HG02798 (cell line): Measurements from ENCODE around the gene HCRTR1.
A peak's percentile ranks its signal among the peaks of the same experiment; 100 is the strongest.

Experiments used
- ATAC-seq: cut with Tn5 transposase; IDR thresholded peaks from one replicate; pipeline ENCODE4 v1.9.1; 2021; ENCODE audit warnings: mild to moderate bottlenecking; ENCODE audit not compliant: unreplicated experiment, poor library complexity

The HCRTR1 gene

GRCh38 chr1:31624731-31625514 lies 7.4 kb downstream of the HCRTR1 start:
- no peak for ATAC-seq

- ATAC-seq, result no peak
Measured at GRCh38 chr1:31625561-31626222, 8.2 kb downstream of the HCRTR1 start.

DNA sequence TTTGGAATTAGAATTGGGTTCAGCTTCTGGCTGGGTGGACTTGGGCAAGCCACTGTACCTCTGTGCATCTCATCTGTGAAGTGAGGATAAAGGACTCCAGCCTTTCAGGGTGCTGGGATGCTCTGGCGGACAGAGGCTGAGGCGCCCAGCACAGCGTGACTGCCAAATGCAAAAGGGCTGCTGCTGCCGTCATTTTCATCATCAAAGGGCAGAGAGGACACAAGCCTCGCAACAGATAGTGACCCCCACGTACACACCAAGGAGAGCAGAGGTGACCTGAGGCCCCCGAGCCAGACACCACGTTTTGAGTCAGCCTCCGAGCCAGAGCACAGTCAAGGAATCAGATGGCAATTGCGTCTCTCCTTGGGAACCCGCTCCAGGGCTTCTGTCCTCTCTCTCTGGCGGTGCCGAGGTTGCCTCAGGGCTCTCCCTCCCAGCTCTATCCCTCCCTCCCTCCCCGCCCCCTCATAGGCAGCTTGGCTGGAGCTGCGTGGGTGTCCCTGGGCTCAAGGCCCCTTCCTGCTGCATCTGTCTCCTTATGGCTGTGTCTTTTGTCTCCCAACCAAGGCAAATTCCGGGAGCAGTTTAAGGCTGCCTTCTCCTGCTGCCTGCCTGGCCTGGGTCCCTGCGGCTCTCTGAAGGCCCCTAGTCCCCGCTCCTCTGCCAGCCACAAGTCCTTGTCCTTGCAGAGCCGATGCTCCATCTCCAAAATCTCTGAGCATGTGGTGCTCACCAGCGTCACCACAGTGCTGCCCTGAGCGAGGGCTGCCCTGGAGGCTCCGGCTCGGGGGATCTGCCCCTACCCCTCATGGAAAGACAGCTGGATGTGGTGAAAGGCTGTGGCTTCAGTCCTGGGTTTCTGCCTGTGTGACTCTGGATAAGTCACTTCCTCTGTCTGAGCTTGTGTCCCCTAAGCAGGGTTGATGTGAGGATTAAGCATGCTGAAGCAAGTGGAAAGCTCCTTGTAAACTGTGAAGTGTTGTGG lies 9.0 kb downstream of the HCRTR1 start:
- no peak for ATAC-seq

DNA sequence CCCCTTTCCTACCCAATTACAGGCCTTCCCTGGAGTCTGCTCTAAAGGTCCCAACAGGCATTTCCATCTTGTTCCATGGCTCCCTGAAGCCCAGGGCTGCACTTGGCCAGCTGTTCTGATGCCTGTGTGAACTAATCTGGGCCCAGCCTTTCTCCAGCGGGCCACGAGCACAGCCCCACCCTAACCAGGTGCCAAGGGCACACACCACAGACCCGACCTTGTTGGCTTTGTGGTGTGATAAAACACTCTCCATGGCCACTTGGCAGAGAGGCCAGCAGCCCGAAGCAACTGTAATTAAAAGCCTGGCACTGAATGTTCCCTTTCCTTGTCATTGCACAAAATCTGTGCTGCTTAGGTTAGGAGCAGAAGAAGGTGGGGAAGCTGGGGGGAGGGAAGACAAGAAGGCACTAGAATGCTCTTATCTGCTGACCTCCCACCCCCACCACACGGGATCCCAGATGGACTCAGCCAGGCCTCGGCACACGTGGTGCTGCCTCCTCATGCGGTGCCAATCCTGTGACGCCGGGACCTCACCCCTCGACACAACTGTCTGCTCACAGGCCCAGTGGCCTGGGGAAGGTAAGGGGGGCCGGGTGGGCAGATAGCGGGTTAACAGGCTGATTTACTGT lies 9.9 kb downstream of the HCRTR1 start:
- ATAC-seq, result no peak

DNA sequence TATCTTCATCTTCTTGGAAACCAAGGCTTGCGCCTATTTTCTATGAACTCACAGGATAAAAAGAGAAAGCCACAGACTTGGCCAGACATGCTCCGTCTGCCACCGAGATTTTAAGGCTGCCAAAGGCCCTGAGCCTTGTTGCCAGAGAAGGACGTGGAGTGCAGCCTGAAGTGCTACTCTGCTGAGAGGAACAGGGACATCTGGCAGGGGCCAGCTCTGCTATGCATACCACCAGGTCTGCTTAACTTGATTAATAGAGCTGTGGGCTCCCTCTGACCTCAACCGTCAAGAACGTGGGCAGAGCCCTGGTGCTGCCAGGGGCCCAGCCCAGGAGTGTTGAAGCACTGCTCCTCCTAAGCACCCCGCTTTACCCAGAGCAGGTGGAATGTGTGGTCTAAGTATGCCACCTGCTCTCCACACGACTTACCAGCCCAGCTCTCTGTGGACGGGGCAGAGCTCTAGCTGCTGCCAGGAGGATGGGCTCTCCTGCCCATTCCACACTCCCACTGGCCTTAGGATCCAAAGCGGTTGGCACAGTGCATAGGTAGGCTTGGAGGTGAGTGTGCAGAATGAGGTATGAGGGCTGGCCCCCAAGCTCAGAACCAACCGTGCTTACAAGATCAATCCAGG lies 10.6 kb downstream of the HCRTR1 start:
- no peak for ATAC-seq

- no peak for ATAC-seq
Measured at GRCh38 chr1:31628931-31629556, 11.6 kb downstream of the HCRTR1 start.

GRCh38 chr1:31632649-31633048 lies 15.2 kb downstream of the HCRTR1 start:
- ATAC-seq, result no peak

DNA sequence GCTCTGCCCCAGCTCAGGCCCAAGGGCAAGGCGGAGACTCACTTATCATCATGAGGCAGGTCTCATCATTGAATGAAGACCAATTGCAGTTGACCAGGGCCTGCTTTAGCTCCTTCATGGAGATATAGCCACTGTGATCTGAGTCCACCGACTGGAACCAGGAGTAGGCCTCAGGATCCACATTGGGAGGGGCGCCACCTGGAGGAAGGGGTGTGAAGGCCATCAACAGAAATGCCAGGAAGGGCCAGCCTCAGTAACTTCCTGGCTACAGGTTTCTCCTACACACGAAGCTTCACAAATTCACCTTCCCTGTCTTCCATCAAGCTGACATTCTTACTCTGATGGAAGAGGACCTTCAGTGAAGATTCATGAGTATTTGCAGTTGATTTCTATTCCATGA lies 15.6 kb downstream of the HCRTR1 start:
- ATAC-seq, result no peak

GRCh38 chr1:31637915-31638673 lies 20.6 kb downstream of the HCRTR1 start:
- no peak for ATAC-seq

- ATAC-seq, result no peak
Measured at GRCh38 chr1:31639543-31639942, 22.1 kb downstream of the HCRTR1 start.

- ATAC-seq, result no peak
Measured at GRCh38 chr1:31640179-31640578, 22.7 kb downstream of the HCRTR1 start.

- ATAC-seq, result no peak
Measured at GRCh38 chr1:31640964-31641363, 23.5 kb downstream of the HCRTR1 start.

- no peak for ATAC-seq
Measured at GRCh38 chr1:31642366-31642765, 24.9 kb downstream of the HCRTR1 start.

DNA sequence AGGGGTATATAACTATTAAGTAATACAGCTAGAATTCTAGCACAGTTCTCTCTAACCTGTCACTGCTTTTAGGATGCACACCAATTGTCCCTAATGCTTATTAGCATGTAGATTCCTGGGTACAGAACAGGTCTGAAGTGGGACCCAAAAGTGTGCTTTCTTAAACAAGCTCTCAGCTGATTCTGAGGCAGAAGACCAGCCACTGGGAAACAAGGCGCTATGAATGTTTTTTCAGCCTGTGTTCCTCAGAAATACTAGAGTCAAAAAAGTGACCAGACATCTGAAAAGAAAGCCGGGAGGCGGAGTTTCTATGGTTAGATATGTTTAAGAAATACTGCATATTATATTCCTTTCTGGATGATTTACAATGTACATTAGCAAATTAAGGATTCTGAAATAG lies 25.4 kb downstream of the HCRTR1 start:
- no peak for ATAC-seq

- no peak for ATAC-seq
Measured at GRCh38 chr1:31643976-31644559, 26.6 kb downstream of the HCRTR1 start.

- ATAC-seq, result peak; percentile 95
Measured at GRCh38 chr1:31644560-31645273, 27.2 kb downstream of the HCRTR1 start, which contains the start of gene PEF1. TSS of gene PEF1 (minus strand) at chr1:31644876. CDS start at chr1:31644864, 12 bp downstream.

- no peak for ATAC-seq
Measured at GRCh38 chr1:31645274-31645568, 27.7 kb downstream of the HCRTR1 start.
